ENCODE measurements around the gene SORCS2.

DNA sequence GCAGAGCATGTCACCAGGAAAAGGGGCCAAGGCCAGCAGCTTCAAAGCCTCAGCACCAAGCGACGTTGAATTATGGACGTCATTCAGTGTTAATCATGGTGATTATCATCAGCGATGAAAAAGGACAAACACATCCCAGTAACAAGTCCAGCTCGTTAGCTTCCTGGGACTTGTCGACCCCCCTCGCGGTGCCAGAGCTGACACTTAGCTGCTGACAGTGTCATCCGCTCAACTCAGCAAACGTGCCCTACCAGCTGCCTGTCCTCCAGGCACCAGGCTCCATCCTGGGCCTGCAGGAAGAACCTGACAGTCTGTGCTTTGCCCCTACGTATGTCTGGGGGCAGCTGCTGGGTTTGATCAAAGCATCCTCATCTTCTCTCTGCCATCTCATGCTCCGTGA, 379.4 kb downstream of the SORCS2 start:
- TF ChIP-seq, protein P1, sequence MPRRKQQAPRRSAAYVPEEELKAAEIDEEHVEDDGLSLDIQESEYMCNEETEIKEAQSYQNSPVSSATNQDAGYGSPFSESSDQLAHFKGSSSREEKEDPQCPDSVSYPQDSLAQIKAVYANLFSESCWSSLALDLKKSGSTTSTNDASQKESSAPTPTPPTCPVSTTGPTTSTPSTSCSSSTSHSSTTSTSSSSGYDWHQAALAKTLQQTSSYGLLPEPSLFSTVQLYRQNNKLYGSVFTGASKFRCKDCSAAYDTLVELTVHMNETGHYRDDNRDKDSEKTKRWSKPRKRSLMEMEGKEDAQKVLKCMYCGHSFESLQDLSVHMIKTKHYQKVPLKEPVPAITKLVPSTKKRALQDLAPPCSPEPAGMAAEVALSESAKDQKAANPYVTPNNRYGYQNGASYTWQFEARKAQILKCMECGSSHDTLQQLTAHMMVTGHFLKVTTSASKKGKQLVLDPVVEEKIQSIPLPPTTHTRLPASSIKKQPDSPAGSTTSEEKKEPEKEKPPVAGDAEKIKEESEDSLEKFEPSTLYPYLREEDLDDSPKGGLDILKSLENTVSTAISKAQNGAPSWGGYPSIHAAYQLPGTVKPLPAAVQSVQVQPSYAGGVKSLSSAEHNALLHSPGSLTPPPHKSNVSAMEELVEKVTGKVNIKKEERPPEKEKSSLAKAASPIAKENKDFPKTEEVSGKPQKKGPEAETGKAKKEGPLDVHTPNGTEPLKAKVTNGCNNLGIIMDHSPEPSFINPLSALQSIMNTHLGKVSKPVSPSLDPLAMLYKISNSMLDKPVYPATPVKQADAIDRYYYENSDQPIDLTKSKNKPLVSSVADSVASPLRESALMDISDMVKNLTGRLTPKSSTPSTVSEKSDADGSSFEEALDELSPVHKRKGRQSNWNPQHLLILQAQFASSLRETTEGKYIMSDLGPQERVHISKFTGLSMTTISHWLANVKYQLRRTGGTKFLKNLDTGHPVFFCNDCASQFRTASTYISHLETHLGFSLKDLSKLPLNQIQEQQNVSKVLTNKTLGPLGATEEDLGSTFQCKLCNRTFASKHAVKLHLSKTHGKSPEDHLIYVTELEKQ (tag by site-specific recombination; IDR thresholded peaks at IDR 0.05; ENCODE audit: borderline replicate concordance) = no peak
- TF ChIP-seq, protein P2, sequence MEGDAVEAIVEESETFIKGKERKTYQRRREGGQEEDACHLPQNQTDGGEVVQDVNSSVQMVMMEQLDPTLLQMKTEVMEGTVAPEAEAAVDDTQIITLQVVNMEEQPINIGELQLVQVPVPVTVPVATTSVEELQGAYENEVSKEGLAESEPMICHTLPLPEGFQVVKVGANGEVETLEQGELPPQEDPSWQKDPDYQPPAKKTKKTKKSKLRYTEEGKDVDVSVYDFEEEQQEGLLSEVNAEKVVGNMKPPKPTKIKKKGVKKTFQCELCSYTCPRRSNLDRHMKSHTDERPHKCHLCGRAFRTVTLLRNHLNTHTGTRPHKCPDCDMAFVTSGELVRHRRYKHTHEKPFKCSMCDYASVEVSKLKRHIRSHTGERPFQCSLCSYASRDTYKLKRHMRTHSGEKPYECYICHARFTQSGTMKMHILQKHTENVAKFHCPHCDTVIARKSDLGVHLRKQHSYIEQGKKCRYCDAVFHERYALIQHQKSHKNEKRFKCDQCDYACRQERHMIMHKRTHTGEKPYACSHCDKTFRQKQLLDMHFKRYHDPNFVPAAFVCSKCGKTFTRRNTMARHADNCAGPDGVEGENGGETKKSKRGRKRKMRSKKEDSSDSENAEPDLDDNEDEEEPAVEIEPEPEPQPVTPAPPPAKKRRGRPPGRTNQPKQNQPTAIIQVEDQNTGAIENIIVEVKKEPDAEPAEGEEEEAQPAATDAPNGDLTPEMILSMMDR (tag by site-specific recombination; IDR thresholded peaks at IDR 0.05) = no peak
- TF ChIP-seq ELK4 (IDR thresholded peaks at IDR 0.05; ENCODE audit: borderline replicate concordance, low read depth, low read length) = no peak
- no peak for TF ChIP-seq SETDB1 (IDR thresholded peaks at IDR 0.05; ENCODE audit: insufficient read length, low read length)
- TF ChIP-seq, protein P3, sequence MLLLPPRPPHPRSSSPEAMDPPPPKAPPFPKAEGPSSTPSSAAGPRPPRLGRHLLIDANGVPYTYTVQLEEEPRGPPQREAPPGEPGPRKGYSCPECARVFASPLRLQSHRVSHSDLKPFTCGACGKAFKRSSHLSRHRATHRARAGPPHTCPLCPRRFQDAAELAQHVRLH (tag by site-specific recombination; IDR thresholded peaks at IDR 0.05) = no peak
- TF ChIP-seq ZNF302 (tag by site-specific recombination; IDR thresholded peaks at IDR 0.05; ENCODE audit: low read depth) = no peak
- TF ChIP-seq ZNF335 (tag by site-specific recombination; conservative IDR thresholded peaks at IDR 0.05) = no peak
- TF ChIP-seq YY1 (tag by site-specific recombination; IDR thresholded peaks at IDR 0.05) = no peak

All from HEK293 (cell line).